Astrocyte of the spinal cord (primary cell): ENCODE results near the gene SOX12.

ENCODE experiments used
- DNase-seq: peaks from one replicate; pipeline ENCODE4 v3.0.0; 2011; ENCODE audit warnings: low read depth, low spot score
- H3K4me3 ChIP-seq: 2 replicates; pipeline ENCODE4 v1.5.1; 2011; ENCODE audit warnings: low read depth, mild to moderate bottlenecking, low read length, moderate library complexity
- in situ Hi-C: cut with HindIII; loops from 2 replicates; pipeline ENCODE4 v1.10.0; 2017; ENCODE audit warnings: low sequenced_read_pairs
- TF ChIP-seq, protein P1 (sequence below): IDR thresholded peaks from 2 replicates; pipeline ENCODE4 v1.5.1; 2012; ENCODE audit warnings: low read depth, mild to moderate bottlenecking, low read length, inconsistent platforms

Gene SOX12

DNA sequence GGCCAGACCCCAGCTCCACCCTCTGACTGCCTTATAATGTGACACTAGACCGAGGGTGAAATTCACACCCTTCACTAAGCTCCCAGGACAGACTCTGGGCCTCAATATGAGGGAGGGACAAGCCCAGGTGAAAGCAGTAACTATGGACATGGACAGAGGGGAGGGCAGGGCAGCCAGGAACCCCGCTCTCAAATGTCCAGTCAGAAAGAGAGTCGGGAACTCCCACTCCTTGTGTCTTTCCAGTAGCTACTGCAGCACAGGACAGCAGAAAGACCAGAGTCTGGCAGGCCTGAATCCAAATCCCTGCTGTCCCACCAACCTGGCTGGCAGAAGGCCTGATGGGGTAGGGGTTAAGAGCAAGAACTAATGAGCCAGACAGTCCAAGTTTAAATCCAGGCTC, 41.2 kb upstream of the SOX12 start:
- DNase-seq, result no peak
- no peak overlapping the region for H3K4me3 ChIP-seq
- TF ChIP-seq, protein P1, sequence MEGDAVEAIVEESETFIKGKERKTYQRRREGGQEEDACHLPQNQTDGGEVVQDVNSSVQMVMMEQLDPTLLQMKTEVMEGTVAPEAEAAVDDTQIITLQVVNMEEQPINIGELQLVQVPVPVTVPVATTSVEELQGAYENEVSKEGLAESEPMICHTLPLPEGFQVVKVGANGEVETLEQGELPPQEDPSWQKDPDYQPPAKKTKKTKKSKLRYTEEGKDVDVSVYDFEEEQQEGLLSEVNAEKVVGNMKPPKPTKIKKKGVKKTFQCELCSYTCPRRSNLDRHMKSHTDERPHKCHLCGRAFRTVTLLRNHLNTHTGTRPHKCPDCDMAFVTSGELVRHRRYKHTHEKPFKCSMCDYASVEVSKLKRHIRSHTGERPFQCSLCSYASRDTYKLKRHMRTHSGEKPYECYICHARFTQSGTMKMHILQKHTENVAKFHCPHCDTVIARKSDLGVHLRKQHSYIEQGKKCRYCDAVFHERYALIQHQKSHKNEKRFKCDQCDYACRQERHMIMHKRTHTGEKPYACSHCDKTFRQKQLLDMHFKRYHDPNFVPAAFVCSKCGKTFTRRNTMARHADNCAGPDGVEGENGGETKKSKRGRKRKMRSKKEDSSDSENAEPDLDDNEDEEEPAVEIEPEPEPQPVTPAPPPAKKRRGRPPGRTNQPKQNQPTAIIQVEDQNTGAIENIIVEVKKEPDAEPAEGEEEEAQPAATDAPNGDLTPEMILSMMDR, result no peak
- in situ Hi-C loops, result no loop called here

- TF ChIP-seq, protein P1, result no peak
- in situ Hi-C loops, result no loop called here
- no peak overlapping the region for H3K4me3 ChIP-seq
- no peak for DNase-seq
These were observed 38.8 kb upstream of the SOX12 start for GRCh38 chr20:286508-286907.

DNA sequence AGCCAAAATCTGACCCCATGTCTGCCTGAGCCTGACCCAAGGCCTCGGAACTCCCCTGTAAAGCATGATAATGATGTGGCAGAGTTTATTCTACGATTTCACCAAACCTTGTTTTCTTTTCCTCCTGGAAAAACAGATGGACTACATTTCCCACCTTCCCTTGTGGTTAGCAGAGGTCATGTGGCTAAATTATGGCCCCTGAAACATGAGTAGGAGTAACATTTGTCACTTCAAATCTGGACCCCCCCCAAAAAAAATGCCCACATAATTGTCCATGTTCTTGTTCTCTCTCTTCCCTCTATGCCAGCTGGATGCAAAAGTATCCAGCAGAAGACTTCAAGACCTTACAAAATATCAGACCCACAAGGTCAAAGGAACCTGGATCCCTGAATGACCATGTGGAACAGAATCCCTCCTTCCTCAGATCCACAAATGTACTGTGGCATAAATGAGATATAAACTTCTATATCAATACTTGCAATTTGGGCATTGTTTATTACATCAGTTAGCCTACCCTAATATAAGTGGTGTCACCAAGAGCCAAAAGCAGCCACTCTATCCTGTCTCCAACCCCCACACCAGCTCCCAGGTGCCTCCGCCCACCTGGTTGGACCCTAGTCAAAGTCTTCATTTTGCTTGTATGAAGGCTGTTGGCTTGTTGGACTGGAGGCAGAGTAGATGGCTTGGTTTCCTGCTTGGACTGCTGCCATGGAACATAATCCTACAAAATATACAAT, 36.2 kb upstream of the SOX12 start:
- peak overlapping the region; percentile 69 for H3K4me3 ChIP-seq
- TF ChIP-seq, protein P1, result no peak
- no peak for DNase-seq
- in situ Hi-C loops, result no loop called here

- in situ Hi-C loops, result no loop called here
- TF ChIP-seq, protein P1, result no peak
- peak overlapping the region; percentile 69 for H3K4me3 ChIP-seq
- no peak for DNase-seq
These were observed 35.7 kb upstream of the SOX12 start for GRCh38 chr20:289693-290083.

GRCh38 chr20:290084-290831, 35.1 kb upstream of the SOX12 start, which contains the start of gene C20orf96:
Gene C20orf96, minus strand, starts transcription at chr20:290750. Its CDS starts 140 bp downstream, at chr20:290610.
- in situ Hi-C loops, result no loop called here
- peak; percentile 96 for DNase-seq
- TF ChIP-seq, protein P1, result peak; percentile 58
- peak within 1 kb of the TSS; percentile 69 for H3K4me3 ChIP-seq

- DNase-seq, result no peak
- TF ChIP-seq, protein P1, result no peak
- in situ Hi-C loops, result no loop called here
- no peak overlapping the region for H3K4me3 ChIP-seq
These were observed 30.8 kb upstream of the SOX12 start for GRCh38 chr20:294602-295001.
